ENCODE results near the gene ASAP3.

The ASAP3 gene

DNA sequence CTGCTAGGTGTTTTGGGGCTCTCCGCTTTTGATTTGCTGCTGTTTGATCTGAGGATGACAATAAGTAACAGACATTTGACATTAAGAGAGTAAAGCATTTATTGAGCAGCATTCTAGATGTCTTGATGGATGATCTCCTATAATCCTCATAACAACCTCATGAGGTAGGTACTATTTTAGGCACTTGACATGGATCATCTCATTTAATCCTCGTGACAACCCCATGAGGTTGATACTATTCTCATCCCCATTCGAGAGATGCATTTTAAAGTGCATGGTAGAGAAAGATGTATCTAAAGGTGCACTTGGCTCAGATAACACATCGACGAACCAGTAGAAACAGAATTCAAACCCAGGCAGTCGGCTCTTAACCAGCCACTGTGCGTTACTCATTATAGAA is 86.1 kb downstream of the ASAP3 start:
- H3K79me2 ChIP-seq (ENCODE audit: insufficient read depth, low read length), result no peaks in the 10 kb centered on the region
- no peak overlapping the region for H3K4me2 ChIP-seq (ENCODE audit: low read depth, low read length, poor library complexity, severe bottlenecking)
- no peaks in the 10 kb centered on the region for H3K9me3 ChIP-seq (ENCODE audit: insufficient read depth, low read depth, low read length)
- peaks cover 4% of the 10 kb centered on the region for H3K4me1 ChIP-seq (ENCODE audit: insufficient read depth, low read length, poor library complexity, severe bottlenecking)
- no peaks in the 10 kb centered on the region for H3K36me3 ChIP-seq (ENCODE audit: insufficient read depth, low read length)
- no peaks in the 10 kb centered on the region for H3K27me3 ChIP-seq (ENCODE audit: insufficient read depth, low read length, poor library complexity, severe bottlenecking)
- no peak overlapping the region for H2AFZ ChIP-seq (ENCODE audit: low read length)
- H4K20me1 ChIP-seq (ENCODE audit: insufficient read depth, low read length, poor library complexity, severe bottlenecking), result no peaks in the 10 kb centered on the region
- H3K9me2 ChIP-seq (replicated peaks; ENCODE audit: low read depth, low read length), result no peaks in the 10 kb centered on the region
- no peak for TF ChIP-seq EZH2phosphoT487 (IDR thresholded peaks at IDR 0.05; ENCODE audit: borderline replicate concordance)
- TF ChIP-seq, protein P1, sequence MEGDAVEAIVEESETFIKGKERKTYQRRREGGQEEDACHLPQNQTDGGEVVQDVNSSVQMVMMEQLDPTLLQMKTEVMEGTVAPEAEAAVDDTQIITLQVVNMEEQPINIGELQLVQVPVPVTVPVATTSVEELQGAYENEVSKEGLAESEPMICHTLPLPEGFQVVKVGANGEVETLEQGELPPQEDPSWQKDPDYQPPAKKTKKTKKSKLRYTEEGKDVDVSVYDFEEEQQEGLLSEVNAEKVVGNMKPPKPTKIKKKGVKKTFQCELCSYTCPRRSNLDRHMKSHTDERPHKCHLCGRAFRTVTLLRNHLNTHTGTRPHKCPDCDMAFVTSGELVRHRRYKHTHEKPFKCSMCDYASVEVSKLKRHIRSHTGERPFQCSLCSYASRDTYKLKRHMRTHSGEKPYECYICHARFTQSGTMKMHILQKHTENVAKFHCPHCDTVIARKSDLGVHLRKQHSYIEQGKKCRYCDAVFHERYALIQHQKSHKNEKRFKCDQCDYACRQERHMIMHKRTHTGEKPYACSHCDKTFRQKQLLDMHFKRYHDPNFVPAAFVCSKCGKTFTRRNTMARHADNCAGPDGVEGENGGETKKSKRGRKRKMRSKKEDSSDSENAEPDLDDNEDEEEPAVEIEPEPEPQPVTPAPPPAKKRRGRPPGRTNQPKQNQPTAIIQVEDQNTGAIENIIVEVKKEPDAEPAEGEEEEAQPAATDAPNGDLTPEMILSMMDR (conservative IDR thresholded peaks at IDR 0.05; ENCODE audit: low read length), result no peak
- no peaks in the 10 kb centered on the region for H3F3A ChIP-seq (ENCODE audit: low read depth)
- H3K4me3 ChIP-seq (ENCODE audit: low read length, poor library complexity, severe bottlenecking), result no peak overlapping the region
- H3K9ac ChIP-seq (ENCODE audit: low read depth, low read length, poor library complexity, severe bottlenecking), result no peak overlapping the region

DNA sequence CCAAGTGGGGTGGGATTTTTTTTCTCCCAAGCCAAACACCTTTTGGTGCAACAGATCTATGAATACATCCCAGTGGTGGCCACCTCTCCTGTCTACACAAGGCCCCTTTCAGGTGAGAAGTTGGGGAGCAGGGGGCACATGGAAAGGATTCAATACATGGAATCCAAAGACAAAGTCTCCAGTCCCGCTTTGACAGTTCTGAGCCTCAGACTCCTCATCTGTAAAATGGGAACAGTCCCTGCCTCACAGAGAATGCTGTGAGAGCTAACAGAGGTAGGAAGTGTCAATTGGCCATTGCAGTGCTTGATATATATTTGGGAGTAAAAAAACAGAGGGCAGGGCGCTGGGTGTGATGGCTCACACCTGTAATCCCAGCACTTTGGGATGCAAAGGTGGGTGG is 87.6 kb downstream of the ASAP3 start:
- Histone ChIP-seq H3K4me1 (ENCODE audit: insufficient read depth, low read length, poor library complexity, severe bottlenecking) (no peaks in the 10 kb centered on the region), H3K4me3 (ENCODE audit: low read length, poor library complexity, severe bottlenecking) (no peak overlapping the region), H3F3A (ENCODE audit: low read depth) (no peaks in the 10 kb centered on the region), H4K20me1 (ENCODE audit: insufficient read depth, low read length, poor library complexity, severe bottlenecking) (no peaks in the 10 kb centered on the region), H3K4me2 (ENCODE audit: low read depth, low read length, poor library complexity, severe bottlenecking) (no peak overlapping the region), H3K9me3 (ENCODE audit: insufficient read depth, low read depth, low read length) (no peaks in the 10 kb centered on the region), H3K79me2 (ENCODE audit: insufficient read depth, low read length) (no peaks in the 10 kb centered on the region), H3K9me2 (replicated peaks; ENCODE audit: low read depth, low read length) (no peaks in the 10 kb centered on the region), H3K27me3 (ENCODE audit: insufficient read depth, low read length, poor library complexity, severe bottlenecking) (no peaks in the 10 kb centered on the region), H3K36me3 (ENCODE audit: insufficient read depth, low read length) (no peaks in the 10 kb centered on the region), H3K9ac (ENCODE audit: low read depth, low read length, poor library complexity, severe bottlenecking) (no peak overlapping the region), H2AFZ (ENCODE audit: low read length) (no peak overlapping the region)
- TF ChIP-seq, protein P1 (conservative IDR thresholded peaks at IDR 0.05; ENCODE audit: low read length), result no peak
- no peak for TF ChIP-seq EZH2phosphoT487 (IDR thresholded peaks at IDR 0.05; ENCODE audit: borderline replicate concordance)

DNA sequence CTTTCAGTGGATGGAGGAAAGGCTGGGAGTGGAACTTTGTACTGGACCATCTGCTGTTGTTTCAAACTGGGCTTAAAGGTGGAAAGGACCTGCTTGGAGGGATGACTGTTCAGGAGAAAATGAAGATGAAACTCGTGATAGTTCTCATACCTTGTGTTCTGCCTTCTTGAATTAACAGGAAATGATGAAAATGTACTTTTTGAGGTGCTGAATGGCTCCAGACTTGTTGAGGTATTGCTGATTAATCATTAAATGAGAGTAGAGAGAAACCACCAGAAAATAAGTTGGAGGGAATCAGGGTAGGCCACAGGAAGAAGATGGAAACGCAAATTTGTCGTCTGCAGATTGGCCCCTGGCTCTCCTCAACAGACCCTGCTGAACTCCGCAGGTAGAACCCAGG is 88.1 kb downstream of the ASAP3 start:
- Histone ChIP-seq H3F3A (ENCODE audit: low read depth) (no peaks in the 10 kb centered on the region), H3K79me2 (ENCODE audit: insufficient read depth, low read length) (no peaks in the 10 kb centered on the region), H4K20me1 (ENCODE audit: insufficient read depth, low read length, poor library complexity, severe bottlenecking) (no peaks in the 10 kb centered on the region), H3K27me3 (ENCODE audit: insufficient read depth, low read length, poor library complexity, severe bottlenecking) (no peaks in the 10 kb centered on the region), H2AFZ (ENCODE audit: low read length) (no peak overlapping the region), H3K36me3 (ENCODE audit: insufficient read depth, low read length) (no peaks in the 10 kb centered on the region), H3K9ac (ENCODE audit: low read depth, low read length, poor library complexity, severe bottlenecking) (no peak overlapping the region), H3K4me1 (ENCODE audit: insufficient read depth, low read length, poor library complexity, severe bottlenecking) (no peaks in the 10 kb centered on the region), H3K4me2 (ENCODE audit: low read depth, low read length, poor library complexity, severe bottlenecking) (no peak overlapping the region), H3K9me2 (replicated peaks; ENCODE audit: low read depth, low read length) (no peaks in the 10 kb centered on the region), H3K9me3 (ENCODE audit: insufficient read depth, low read depth, low read length) (no peaks in the 10 kb centered on the region), H3K4me3 (ENCODE audit: low read length, poor library complexity, severe bottlenecking) (no peak overlapping the region)
- TF ChIP-seq, protein P1 (conservative IDR thresholded peaks at IDR 0.05; ENCODE audit: low read length), result no peak
- no peak for TF ChIP-seq EZH2phosphoT487 (IDR thresholded peaks at IDR 0.05; ENCODE audit: borderline replicate concordance)
